ENCODE results near the gene LIMD2.

- TF ChIP-seq EZH2 (IDR thresholded peaks at IDR 0.05; ENCODE audit: borderline replicate concordance) (no peak), CTCF (IDR thresholded peaks at IDR 0.05; ENCODE audit: poor library complexity) (no peak), EZH2phosphoT487 (IDR thresholded peaks at IDR 0.05; ENCODE audit: low read depth, severe bottlenecking, unreplicated experiment) (no peak)
These were observed 4.3 kb upstream of the LIMD2 start for GRCh38 chr17:63704259-63704576.

All from hepatocyte (in vitro differentiated cells).